DND-41 (cell line): ENCODE data around the gene SLC16A13.

Experiments used
- CTCF ChIP-seq: IDR thresholded peaks from 2 replicates; pipeline ENCODE4 v1.5.1; 2012; ENCODE audit warnings: borderline replicate concordance, low read length, moderate library complexity, mild to moderate bottlenecking; ENCODE audit not compliant: poor library complexity, severe bottlenecking; ENCODE audit errors: extremely low read depth
- EZH2 ChIP-seq: IDR thresholded peaks from 3 replicates; pipeline ENCODE4 v1.6.1; 2012; ENCODE audit warnings: borderline replicate concordance, low read depth, mild to moderate bottlenecking, moderate library complexity, low read length, inconsistent platforms; ENCODE audit not compliant: severe bottlenecking

- no peak for TF ChIP-seq EZH2
- TF ChIP-seq CTCF = no peak
Measured at GRCh38 chr17:6997171-6997570, 38.6 kb upstream of the SLC16A13 start.
